KOPT-K1 (cell line): Measurements from ENCODE around the gene DAB2.

Source experiments
- H3K27ac ChIP-seq: fragments of 200-600 bp; sonication (generic); 2 replicates; pipeline ENCODE4 v1.5.1; 2016; ENCODE audit warnings: antibody characterized with exemption, mild to moderate bottlenecking, low read depth, low read length; ENCODE audit not compliant: poor library complexity, severe bottlenecking
- H3K36me3 ChIP-seq: fragments of 200-600 bp; sonication (generic); 2 replicates; pipeline ENCODE4 v1.5.1; 2017; ENCODE audit warnings: antibody characterized with exemption, mild to moderate bottlenecking, low read length, moderate library complexity; ENCODE audit not compliant: insufficient read depth
- H3K9me3 ChIP-seq: fragments of 200-600 bp; sonication (generic); 2 replicates; pipeline ENCODE4 v1.5.1; 2017; ENCODE audit warnings: antibody characterized with exemption, low read length, mild to moderate bottlenecking; ENCODE audit not compliant: insufficient read depth, poor library complexity, severe bottlenecking

The DAB2 gene

GRCh38 chr5:39396843-39397242, 27.9 kb downstream of the DAB2 start:
- no peaks in the 10 kb centered on the region for H3K9me3 ChIP-seq
- no peak overlapping the region for H3K27ac ChIP-seq
- H3K36me3 ChIP-seq = no peaks in the 10 kb centered on the region

GRCh38 chr5:39395521-39395920, 29.3 kb downstream of the DAB2 start:
- Histone ChIP-seq H3K27ac (no peak overlapping the region), H3K9me3 (no peaks in the 10 kb centered on the region)

DNA sequence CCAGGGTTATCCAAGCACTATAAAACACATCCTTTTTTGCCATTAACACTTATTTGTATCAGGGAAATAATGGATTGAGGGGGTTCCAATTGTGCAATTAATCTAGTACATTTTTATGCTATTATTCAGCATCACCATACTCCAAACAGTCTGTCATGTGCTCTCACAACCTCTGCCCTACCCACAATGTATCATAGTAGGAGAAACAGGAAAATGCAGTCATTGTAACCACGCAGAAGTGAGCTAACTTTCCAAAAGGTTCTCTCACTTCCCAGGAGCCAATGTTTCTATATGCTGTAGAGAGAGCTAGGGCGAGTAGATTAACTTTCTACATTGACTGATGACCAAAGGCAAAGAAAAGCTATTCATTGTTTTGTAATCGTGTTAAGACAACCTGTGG, 29.8 kb downstream of the DAB2 start:
- H3K36me3 ChIP-seq = no peaks in the 10 kb centered on the region
- no peaks in the 10 kb centered on the region for H3K9me3 ChIP-seq
- H3K27ac ChIP-seq = no peak overlapping the region

More at GRCh38 chr5:39395521-39395920, 29.3 kb downstream of the DAB2 start:
- H3K36me3 ChIP-seq = no peaks in the 10 kb centered on the region

DNA sequence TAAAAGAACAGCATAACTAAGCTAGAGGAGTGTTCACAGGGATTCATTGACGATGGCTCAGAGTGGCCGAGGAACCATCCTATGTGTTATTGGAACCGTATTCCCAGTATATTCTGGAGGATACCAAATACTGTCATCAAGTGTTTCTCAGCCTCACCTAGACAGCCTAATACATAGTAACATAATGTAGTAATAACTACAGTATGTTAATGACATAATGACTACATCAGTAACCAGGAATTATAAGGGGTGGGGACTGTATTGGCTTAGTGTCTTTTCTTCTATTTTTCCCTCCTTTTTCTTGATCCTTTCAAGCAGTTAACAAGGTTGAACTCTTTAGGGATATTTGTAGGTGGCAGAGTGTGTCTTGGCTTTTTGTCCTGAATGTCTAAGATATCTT, 33.8 kb downstream of the DAB2 start:
- no peaks in the 10 kb centered on the region for H3K36me3 ChIP-seq
- H3K9me3 ChIP-seq = no peaks in the 10 kb centered on the region
- H3K27ac ChIP-seq = no peak overlapping the region

DNA sequence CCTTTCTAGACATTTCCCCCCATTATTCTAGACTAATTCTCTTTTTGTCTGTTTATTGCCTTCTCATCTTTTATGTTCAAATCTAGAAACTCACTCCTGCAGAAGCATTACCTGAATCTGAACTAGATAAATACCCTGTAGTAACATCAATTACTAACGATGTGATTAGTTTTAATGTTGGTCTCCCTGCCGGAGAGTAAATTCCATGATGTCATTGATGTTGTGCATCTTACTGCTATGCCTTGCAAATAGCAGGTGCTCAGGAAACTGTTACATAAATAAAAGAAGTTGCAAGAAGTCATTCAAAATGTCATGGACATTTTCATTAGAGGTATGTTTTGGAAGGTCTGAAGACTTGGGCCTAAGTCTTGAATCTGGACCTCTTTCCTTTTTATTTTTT, 37.5 kb downstream of the DAB2 start:
- no peaks in the 10 kb centered on the region for H3K36me3 ChIP-seq
- no peak overlapping the region for H3K27ac ChIP-seq
- H3K9me3 ChIP-seq = no peaks in the 10 kb centered on the region

DNA sequence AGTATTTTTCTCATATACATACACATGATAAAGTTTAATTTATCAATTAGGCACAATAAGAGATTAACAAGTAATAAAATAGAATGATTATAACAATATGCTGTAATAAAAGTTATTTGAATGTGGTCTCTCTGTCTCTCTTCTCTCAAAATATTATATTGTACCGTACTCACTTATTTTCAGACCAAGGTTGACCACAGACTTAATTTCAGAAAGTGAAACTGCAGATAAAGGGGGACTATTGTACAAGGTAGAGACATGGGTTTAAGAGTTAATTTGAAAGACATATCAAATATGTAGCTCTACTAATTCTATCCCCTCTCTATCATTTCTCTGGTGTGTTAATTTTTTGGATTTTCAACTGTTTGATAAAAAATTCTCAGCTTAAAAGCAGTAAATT, 40.5 kb downstream of the DAB2 start:
- Histone ChIP-seq H3K36me3 (no peaks in the 10 kb centered on the region), H3K27ac (no peak overlapping the region), H3K9me3 (no peaks in the 10 kb centered on the region)

GRCh38 chr5:39381376-39381775, 43.4 kb downstream of the DAB2 start:
- Histone ChIP-seq H3K36me3 (no peaks in the 10 kb centered on the region), H3K9me3 (no peaks in the 10 kb centered on the region), H3K27ac (no peak overlapping the region)

GRCh38 chr5:39379693-39380092, 45.1 kb downstream of the DAB2 start:
- Histone ChIP-seq H3K36me3 (no peaks in the 10 kb centered on the region), H3K27ac (no peak overlapping the region), H3K9me3 (no peaks in the 10 kb centered on the region)

DNA sequence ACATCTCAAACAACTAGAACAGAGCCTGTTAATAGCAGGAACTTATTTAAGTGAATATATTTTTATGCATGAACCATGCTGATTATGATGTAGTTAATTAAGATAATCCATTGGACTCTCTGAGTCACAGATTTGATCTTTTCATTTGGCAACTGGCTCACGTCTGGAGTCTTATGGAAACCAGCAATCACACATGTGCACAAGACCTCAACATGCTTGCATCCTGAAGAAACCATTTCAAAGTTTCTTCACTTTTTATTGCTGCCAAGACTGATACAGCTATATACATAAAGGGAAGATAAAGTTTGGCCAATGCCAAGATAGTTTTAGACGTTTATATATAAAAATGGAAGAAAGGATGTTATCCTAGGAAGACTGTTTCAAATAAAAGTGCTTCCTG, 47.2 kb downstream of the DAB2 start:
- Histone ChIP-seq H3K27ac (no peak overlapping the region), H3K9me3 (no peaks in the 10 kb centered on the region), H3K36me3 (no peaks in the 10 kb centered on the region)

- H3K9me3 ChIP-seq = no peaks in the 10 kb centered on the region
- no peak overlapping the region for H3K27ac ChIP-seq
- H3K36me3 ChIP-seq = no peaks in the 10 kb centered on the region
These were observed 48.5 kb downstream of the DAB2 start for GRCh38 chr5:39376293-39376714.

GRCh38 chr5:39373791-39374190, 51.0 kb downstream of the DAB2 start:
- Histone ChIP-seq H3K27ac (no peak overlapping the region), H3K36me3 (no peaks in the 10 kb centered on the region), H3K9me3 (no peaks in the 10 kb centered on the region)

GRCh38 chr5:39371367-39371635, 53.5 kb downstream of the DAB2 start:
- Histone ChIP-seq H3K9me3 (no peaks in the 10 kb centered on the region), H3K36me3 (no peaks in the 10 kb centered on the region), H3K27ac (no peak overlapping the region)

GRCh38 chr5:39370555-39371366, 54.0 kb downstream of the DAB2 start:
- Histone ChIP-seq H3K36me3 (no peaks in the 10 kb centered on the region), H3K27ac (no peak overlapping the region), H3K9me3 (no peaks in the 10 kb centered on the region)

DNA sequence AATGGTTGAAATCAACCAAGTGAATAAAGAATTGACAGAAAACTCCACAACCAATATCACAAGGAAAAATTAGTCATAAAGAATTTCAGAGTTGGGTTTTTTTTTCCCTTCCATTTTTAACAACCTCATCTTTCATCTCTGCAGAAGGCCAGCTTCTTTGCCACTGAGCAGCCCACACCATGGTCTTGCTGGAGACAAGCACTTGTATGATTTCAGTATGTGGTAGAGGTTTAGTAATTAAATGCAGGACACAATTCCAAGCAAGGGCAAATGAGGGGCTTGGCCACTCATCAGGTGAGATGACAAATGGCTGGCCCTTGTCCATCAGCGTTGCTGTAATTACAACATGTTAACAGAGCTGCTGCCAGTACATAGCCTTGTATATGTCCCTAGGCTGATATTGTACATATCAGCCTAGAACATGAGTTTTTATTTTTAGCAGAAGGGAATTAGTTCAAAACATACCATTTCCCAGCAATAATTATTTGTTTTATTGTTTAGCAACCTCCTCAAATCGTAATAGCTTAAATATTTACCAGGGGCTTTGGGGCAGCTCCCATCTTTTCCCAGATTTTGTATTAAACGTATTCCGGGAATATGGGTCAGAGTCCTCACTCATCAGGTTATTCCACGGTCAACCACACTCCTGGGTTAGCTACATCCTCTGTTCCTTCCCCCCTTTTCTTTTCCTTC, 55.5 kb downstream of the DAB2 start:
- H3K27ac ChIP-seq = no peak overlapping the region
- H3K36me3 ChIP-seq = no peaks in the 10 kb centered on the region
- no peaks in the 10 kb centered on the region for H3K9me3 ChIP-seq

- no peak overlapping the region for H3K27ac ChIP-seq
- no peaks in the 10 kb centered on the region for H3K36me3 ChIP-seq
- H3K9me3 ChIP-seq = no peaks in the 10 kb centered on the region
These were observed 56.7 kb downstream of the DAB2 start for GRCh38 chr5:39368116-39368515.

DNA sequence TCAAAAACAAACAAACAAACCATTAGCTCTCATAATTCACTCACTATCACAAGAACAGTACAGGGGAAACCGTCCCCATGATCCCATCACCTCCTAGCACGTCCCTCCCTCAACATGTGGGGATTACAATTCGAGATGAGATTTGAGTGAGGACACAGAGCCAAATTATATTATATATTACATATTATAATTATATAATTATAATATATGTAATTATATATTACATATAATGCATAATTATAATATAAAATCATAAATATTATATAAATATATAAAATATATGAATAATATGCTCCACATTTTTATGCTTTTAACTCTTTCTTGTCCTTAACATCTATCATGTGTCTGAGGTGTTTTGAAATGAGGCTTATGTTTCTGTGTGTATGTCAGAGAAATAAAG, 57.1 kb downstream of the DAB2 start:
- no peak overlapping the region for H3K27ac ChIP-seq
- H3K36me3 ChIP-seq = no peaks in the 10 kb centered on the region
- H3K9me3 ChIP-seq = no peaks in the 10 kb centered on the region
